ENCODE measurements around the gene C1QL2.

The C1QL2 gene

GRCh38 chr2:119158563-119159347 is at the start of gene C1QL2:
Gene C1QL2 (minus strand): TSS chr2:119158751. CDS start chr2:119158269, 482 bp downstream.
- DNase-seq = no peak

DNA sequence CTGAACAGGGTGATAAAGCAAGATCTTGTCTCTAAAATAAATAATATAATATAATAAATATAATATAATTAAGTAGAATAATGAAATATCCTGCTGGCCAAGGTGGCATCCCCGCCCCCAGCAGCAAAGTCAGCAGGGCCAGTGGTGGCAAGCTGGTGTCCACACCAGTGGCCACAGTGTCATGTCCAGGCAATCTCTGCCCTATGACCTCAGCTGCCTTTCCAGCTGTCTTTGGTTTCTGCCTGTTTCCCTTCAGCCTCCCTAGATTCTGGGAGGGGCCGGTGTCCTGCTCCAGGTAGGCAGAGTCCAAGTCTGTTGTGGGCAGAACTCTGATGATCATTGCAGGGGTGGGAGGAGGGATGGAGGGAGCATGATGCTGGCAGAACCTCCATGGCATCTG is 48.9 kb upstream of the C1QL2 start:
- DNase-seq = no peak

- no peak for DNase-seq
Measured at GRCh38 chr2:119206201-119206600, 47.6 kb upstream of the C1QL2 start.

GRCh38 chr2:119205001-119205706 is 46.6 kb upstream of the C1QL2 start:
- DNase-seq = no peak

DNA sequence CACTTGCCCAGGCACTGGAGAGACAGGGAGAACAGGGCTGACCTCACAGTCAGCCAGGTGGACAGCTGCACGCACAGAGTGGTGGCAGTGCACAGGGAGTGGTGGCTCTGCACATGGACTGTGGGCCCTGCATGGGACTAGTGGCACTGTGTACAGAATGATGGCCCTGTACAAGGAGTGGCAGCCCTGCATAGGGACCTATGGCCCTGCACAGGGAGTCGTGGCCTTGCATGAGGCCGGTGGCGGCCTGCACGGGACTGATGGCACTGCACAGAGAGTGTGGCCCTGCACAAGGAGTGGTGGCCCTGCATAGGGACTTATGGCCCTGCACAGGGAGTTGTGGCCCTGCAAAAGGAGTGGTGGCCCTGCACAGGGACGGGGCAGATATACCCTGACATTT is 46.0 kb upstream of the C1QL2 start:
- DNase-seq = no peak

DNA sequence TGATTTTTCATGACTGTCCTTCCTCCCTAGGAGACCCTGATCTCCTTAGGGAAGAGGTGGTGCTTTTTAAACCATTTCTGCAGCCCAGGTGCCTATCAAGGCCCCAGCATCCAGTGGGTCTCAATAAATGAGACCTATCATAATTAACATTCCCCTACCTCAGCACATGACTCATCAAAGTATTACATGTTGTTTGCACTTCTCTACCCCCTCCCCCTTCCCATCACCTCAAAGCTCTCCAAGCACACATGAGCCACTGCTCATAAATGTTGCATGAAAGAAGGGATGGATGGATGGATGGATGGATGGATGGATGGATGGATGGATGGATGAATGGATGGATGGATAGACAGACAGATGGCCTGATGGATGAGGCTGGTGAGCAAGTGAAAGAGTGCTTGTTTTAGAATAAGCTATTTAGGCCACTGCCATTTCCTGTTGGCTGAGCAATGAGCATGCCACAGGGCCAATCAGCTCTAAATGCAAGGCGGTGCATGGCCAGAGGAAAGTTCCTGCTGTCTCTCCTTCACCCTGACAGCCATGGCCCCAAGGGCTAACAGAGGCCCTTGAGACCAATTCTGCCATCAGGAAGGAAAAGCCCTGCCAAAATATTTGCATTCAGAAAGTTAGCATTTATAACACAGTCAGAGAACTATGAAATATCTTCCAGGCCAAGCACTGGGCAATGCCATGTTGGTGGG is 44.2 kb upstream of the C1QL2 start:
- no peak for DNase-seq

GRCh38 chr2:119201815-119202214 is 43.3 kb upstream of the C1QL2 start:
- no peak for DNase-seq

- DNase-seq = no peak
Measured at GRCh38 chr2:119198240-119198840, 39.8 kb upstream of the C1QL2 start.

DNA sequence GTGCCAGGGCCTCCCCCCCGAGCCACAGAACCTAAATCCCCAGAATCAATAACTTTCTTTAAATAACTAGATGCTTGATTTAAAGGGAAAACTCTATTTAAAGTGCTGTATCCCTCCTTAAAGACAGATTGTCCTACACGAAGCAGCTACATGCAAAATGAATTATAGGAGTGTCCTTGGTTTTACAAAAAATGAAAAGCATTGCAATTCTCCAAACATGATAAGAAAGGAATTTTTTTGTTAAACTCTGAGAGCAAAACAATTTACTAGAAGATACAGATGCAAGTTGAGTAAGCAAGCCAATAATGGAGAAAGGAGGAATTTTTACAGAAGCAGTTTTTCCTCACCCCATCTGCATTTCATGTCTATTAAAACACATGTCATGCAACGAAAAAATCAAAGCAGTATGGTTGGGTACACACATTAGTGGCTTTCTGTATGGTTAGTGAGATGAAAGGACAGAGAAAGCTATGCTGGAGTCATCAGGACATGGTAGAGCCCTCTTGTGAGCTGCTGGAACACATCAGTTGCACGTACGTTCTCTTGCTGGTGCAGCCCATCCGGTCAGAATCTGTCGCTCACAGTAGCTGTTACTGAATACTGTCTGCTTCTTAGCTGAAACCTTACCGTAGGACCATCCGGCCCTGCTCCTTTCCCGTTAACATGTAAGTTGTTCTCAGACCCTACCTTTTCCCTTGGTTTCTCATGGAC is 39.1 kb upstream of the C1QL2 start:
- no peak for DNase-seq

DNA sequence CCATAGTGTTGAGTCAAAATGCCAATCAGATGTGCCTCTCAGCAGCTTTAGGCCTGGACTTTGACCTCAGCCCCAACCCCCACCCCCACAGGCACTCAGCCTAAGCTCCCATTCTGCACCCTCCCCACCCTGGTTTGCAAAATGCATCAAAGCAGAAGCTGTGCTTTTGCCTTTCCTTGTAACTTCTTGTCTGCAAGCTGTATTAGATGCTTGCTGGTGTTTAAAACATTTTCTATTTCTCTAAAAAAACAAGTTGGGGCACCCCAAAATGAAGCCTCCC is 38.5 kb upstream of the C1QL2 start:
- no peak for DNase-seq

DNA sequence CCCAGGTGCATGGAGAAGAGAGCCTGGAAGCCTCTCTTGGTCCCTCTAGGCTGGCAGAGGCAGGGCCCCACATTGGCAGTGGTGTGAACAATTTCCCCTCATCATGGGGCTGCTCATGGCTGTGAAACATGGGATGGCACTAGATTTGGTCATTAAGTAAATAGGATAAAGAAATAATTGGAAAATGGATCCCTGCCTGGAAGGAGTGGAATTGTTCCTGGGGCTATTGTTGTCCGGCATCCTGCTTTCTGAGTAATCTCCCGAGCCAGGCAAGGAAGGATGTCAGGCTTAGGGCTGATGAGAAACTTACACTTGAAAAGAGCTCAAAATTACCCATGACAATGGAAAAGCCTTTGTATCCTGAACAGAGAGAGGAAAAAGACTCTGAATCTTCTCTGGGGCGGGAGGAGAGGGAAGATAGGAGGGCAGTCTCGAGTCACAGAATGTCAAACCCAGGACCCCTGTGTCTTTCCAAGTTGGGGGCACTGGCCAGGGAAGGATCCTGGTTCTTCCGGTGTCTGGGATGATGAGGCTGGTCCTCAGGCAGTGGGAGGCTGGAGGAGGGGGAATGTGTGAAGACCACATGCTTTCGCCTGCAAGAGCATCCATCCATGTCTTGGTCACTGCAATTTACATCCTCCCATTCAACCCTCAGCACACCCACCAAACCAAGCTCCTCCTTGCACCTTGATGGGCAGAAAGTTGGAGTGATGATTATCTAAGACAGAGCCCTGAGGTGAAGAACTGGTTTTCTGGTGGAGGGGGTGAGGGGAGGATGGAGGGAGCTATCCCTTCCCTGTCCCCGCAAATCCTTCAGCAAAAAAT is 38.0 kb upstream of the C1QL2 start:
- DNase-seq = no peak

DNA sequence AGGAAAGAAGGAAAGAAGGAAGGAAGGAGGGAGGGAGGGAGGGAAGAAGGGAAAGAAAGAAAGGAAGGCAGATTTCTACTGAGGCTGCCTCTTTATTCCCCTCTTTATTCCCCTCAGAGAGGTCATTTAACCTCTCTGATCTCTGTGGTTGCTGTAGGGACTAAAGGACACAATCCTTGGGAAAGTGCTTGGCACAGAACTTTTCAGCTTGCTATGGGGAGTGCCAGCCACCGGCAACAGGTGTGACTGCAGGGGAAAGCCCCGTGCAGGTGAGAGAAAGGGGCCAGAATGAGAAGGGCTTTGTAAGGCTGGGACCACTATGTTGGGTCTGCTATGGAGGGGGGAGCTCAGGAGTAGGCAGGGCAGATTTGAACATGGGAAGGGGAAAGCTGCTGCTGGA is 37.3 kb upstream of the C1QL2 start:
- no peak for DNase-seq

DNA sequence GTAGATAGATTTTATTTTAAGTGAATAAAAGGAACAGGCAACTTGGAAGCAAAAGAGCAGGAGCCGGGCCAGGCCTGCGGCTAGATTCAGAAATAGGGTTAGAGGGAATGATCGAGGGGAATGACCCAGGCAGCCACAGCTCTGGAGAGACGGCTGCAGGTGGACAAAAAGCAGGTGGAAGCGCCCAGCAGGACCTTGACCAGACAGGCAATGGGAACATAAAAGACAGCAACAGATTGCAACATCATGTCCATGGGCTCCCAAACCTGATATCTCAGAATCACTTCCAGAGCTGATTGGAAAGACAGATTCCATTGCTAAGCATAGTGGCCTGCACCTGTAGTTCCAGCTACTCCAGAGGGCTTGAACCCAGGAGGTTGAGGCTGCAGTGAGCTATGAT is 36.5 kb upstream of the C1QL2 start:
- DNase-seq = no peak

DNA sequence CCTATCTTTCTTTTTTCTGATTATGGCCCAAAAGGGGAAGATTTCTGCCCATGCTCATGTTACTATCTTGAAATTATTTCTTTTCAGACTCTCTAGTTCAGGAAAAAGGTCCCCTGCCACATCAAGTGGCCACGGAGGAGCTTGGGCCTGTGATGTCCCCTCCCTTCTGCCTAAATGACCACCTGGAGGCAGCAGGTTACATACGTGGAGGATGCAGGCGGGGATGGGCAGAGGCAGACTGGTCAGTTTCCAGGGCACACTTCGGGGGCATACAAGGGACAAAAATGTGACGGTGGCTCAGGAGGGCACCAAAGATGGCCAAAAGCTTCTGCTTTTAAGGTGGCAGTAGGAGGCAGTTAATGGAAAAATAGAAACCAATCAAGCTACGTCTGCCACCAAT is 34.3 kb upstream of the C1QL2 start:
- DNase-seq = no peak

DNA sequence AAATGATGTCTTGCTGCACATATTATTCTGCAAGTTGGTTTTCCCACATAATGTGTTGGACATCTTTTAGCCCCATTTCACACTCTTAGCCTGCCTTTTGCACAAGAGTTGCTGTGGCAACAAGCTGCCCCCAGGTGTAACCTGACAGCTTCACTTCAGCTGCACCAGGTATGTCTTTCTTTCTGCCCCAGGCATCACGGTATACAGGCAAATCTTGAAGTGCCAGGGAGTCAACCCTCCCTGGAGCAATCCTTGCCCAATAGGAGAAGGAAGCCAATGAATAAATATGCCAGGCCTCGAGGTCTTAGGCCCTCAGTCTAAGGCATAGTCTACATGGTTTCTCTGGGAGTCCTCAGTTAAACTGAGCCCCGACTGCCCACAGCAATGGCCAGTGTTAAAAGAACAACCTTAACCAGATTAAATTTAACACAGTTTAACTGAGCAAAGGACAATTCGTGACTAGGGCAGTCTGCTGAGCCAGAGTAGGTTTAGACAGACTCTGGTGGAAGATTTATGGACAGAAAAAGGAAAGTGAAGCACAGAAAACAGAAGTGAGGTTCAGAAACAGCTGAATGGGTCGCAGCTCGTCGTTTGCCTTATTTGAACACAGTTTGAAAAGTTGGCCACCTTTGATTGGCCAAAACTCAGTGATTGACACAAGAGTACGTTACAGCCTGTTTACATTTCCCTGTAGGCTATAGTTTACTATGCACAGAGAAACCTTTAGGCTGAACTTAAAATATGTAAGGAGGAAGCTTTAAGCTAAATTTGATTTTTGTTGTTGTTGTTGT is 32.0 kb upstream of the C1QL2 start:
- DNase-seq = no peak

DNA sequence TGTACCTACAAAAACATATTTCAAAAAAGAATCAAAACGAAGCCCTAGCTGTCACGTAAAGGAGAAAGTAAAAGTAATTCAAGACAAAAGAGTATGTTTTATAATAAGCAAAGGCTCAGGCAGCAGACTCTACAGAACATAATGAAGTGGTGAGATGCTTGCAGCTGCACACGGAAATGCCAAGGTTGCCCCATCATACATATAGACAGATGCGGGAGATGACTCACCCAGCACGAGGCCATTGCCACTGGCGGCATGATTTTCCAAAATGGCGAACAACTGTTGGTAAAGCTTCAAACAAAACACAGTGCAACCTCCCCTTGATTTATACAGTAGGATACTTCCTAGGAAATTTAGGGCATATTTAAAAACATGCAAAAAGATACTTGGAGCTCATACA is 26.0 kb upstream of the C1QL2 start:
- no peak for DNase-seq

DNA sequence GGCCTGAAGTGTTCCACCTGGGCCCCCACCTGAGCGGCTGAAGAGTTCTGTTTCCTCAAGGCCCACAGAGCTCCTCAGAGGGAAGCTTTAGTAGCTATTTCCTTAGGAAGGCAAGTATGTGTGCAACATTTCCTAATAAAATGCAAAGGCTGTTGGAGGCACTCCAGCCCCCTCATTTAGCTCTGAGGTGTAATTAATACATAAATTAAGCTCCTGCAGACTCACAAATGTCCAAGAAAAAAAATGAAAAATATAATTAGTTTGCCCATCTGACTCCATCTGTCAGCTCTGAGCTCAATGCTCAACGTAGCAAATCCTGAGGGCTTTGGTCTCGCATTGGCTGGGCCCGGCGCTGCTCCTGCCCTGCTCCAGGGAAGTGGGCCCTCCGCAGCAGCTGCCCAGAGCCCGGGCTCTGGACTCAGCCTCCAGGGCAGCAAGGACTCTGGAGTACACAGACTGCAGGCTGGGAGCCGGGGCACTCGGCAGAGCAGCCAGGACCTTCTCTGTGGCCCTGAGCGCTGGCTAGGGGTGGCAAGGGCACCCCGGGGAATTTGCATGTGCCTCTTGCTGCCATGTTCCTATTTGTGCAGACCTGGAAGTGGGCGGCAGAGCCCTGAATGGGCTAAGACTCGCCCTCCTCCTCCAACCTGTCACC is 23.4 kb upstream of the C1QL2 start:
- DNase-seq = no peak

DNA sequence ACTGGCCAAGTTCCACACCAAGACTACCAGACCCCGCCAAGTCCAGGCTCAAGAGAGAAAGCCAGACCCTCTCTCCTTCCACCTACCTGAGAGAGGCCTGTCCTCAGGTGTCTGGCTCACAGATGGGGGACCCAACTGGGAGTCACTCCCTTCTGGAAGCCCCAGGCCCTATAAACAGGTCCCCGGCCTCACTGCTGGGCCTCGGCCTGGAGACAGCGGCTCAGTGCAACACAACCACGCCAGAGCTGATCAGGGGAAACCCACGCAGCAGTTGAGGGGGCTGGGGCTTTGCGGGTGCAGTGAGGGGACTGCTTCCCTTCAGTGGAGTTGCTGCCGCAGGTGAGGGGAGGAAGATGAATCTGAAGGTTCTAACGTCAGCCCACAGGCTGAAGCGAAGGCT is 22.8 kb upstream of the C1QL2 start:
- no peak for DNase-seq

DNA sequence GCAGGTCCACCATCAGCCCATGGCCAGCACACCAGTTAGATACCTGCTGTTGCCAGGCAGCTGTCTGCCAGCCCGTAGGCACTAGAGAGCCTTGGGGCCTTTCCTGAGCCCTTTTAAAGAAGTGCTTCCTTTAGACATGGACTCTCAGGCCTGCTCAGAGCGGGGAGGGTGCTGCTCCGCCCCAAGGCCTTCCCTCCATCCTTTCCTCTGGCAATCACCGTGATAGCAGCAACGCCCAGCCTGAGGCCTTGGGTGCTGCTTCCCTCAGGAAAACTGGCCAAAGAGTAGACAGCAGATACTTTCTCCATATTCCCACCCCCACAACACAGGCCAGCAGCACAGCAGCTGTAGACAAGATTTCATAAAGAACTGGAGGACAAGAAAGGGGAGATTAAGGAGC is 22.3 kb upstream of the C1QL2 start:
- DNase-seq = no peak

DNA sequence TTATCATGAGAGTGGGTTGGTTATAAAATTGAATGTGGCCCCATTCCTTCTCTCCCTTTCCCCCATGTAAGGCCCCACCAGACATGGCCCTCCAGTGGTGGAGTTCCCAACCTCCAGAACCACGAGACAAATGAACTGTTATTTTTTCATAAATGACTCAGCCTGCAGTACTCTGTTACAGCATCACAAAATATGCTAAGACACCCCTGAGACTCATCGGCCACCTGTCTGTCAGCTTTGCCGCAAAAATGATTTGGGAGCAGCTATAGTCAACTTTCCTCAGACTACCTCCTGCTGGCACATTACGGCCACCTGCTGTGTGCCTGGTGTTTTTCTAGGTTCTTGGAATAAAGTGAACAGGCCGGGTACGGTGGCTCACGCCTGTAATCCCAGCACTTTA is 21.4 kb upstream of the C1QL2 start:
- no peak for DNase-seq

- no peak for DNase-seq
Measured at GRCh38 chr2:119179202-119179601, 20.7 kb upstream of the C1QL2 start.
